GM23338 (cell line): ENCODE data around the gene PITX1. TPM values are rescaled to one million over a fixed set of nuclear protein-coding genes. Genes with fewer than 3 reads are reported as not detected.

ENCODE experiments used
- ATAC-seq: fragments of 200-7000 bp; cut with Tn5 transposase; 3 replicates; pipeline ENCODE4 v1.9.1; 2020
- DNase-seq: peaks from one replicate; pipeline ENCODE4 v3.0.0-alpha.2; 2015; ENCODE audit warnings: low spot score
- H2AFZ ChIP-seq: fragments of 200-600 bp; sonication (generic); 2 replicates; pipeline ENCODE4 v1.8.0; 2016; ENCODE audit warnings: antibody characterized with exemption, mild to moderate bottlenecking, moderate library complexity
- H3F3A ChIP-seq: fragments of 200-600 bp; sonication (generic); replicated peaks from 2 replicates; pipeline ENCODE4 v1.8.0; 2017; ENCODE audit warnings: antibody characterized with exemption, mixed run types, low read depth
- H3K27ac ChIP-seq: fragments of 200-600 bp; sonication (generic); 2 replicates; pipeline ENCODE4 v1.6.1; 2016; ENCODE audit warnings: low read depth
- H3K27me3 ChIP-seq: fragments of 200-600 bp; sonication (generic); 2 replicates; pipeline ENCODE4 v1.8.0; 2016; ENCODE audit warnings: mild to moderate bottlenecking, mixed run types, moderate library complexity; ENCODE audit not compliant: insufficient read depth
- H3K36me3 ChIP-seq: fragments of 200-600 bp; sonication (generic); 2 replicates; pipeline ENCODE4 v1.8.0; 2016; ENCODE audit warnings: mild to moderate bottlenecking; ENCODE audit not compliant: insufficient read depth
- H3K4me1 ChIP-seq: fragments of 200-600 bp; sonication (generic); 2 replicates; pipeline ENCODE4 v1.8.0; 2016; ENCODE audit warnings: mild to moderate bottlenecking, moderate library complexity; ENCODE audit not compliant: insufficient read depth
- H3K4me2 ChIP-seq: fragments of 200-600 bp; sonication (generic); 2 replicates; pipeline ENCODE4 v1.7.1; 2017; ENCODE audit warnings: mixed run types
- H3K4me3 ChIP-seq: fragments of 200-600 bp; sonication (generic); 2 replicates; pipeline ENCODE4 v1.6.1; 2016; ENCODE audit warnings: mixed run types
- H3K79me2 ChIP-seq: fragments of 200-600 bp; sonication (generic); replicated peaks from 2 replicates; pipeline ENCODE4 v1.8.0; 2017; ENCODE audit warnings: mild to moderate bottlenecking; ENCODE audit not compliant: insufficient read depth
- H3K9me2 ChIP-seq: fragments of 200-600 bp; sonication (generic); 2 replicates; pipeline ENCODE4 v1.8.0; 2017; ENCODE audit not compliant: insufficient read depth
- H4K20me1 ChIP-seq: fragments of 200-600 bp; sonication (generic); replicated peaks from 2 replicates; pipeline ENCODE4 v1.8.0; 2017; ENCODE audit warnings: mild to moderate bottlenecking; ENCODE audit not compliant: insufficient read depth
- H3K27ac Mint-ChIP-seq: 2 replicates; pipeline ENCODE4 v1.8.0; 2020; ENCODE audit warnings: inconsistent platforms, mild to moderate bottlenecking, moderate library complexity, mixed read lengths
- H3K27me3 Mint-ChIP-seq: 3 replicates; pipeline ENCODE4 v1.8.0; 2022; ENCODE audit warnings: low read depth, mild to moderate bottlenecking, moderate library complexity, mixed read lengths, inconsistent platforms; ENCODE audit not compliant: insufficient read depth, poor library complexity
- H3K36me3 Mint-ChIP-seq: 3 replicates; pipeline ENCODE4 v1.8.0; 2021; ENCODE audit warnings: low read depth, mild to moderate bottlenecking, inconsistent platforms, moderate library complexity, mixed read lengths
- H3K4me1 Mint-ChIP-seq: 3 replicates; pipeline ENCODE4 v1.8.0; 2020; ENCODE audit warnings: mild to moderate bottlenecking, inconsistent platforms, mixed read lengths
- H3K4me3 Mint-ChIP-seq: 3 replicates; pipeline ENCODE4 v1.8.0; 2021; ENCODE audit warnings: moderate library complexity, mild to moderate bottlenecking, inconsistent platforms, mixed read lengths
- H3K9me3 Mint-ChIP-seq: 3 replicates; pipeline ENCODE4 v1.8.0; 2020; ENCODE audit warnings: moderate library complexity, mild to moderate bottlenecking, inconsistent platforms, mixed read lengths
- CREB1 ChIP-seq: fragments of 250-450 bp; sonication (Bioruptor Pico); IDR thresholded peaks from 2 replicates; pipeline ENCODE4 v1.5.0; 2020; ENCODE audit warnings: low read depth, mild to moderate bottlenecking, moderate library complexity
- NANOG ChIP-seq: IDR thresholded peaks from 2 replicates; pipeline ENCODE4 v1.6.1; 2016; ENCODE audit warnings: antibody characterized with exemption, borderline replicate concordance
- POLR2AphosphoS5 ChIP-seq: IDR thresholded peaks from 2 replicates; pipeline ENCODE4 v1.6.1; 2016; ENCODE audit warnings: antibody characterized with exemption, low read depth
- STAT1 ChIP-seq: IDR thresholded peaks from one replicate; pipeline ENCODE4 v1.6.1; 2016; ENCODE audit warnings: antibody characterized with exemption; ENCODE audit not compliant: unreplicated experiment
- ZNF114 ChIP-seq: fragments of 250-450 bp; sonication (Bioruptor Pico); IDR thresholded peaks from 2 replicates; pipeline ENCODE4 v1.5.0; 2020; ENCODE audit warnings: mild to moderate bottlenecking, moderate library complexity
- polyA plus RNA-seq: library from polyadenylated mRNA; unstranded; fragments of >200 nt; fragmentation: Nextera tagmentation; extraction: Ambion mirVana; gene quantifications from 2 replicates; pipeline ENCODE4 v1.2.1, GENCODE V29; 2016
- total RNA-seq: library from RNA; depleted of rRNA; stranded (reverse); fragments of >200 nt; shearing (Covaris generic); gene quantifications from 2 replicates; pipeline ENCODE4 v1.2.3, GENCODE V29; 2014
- TF ChIP-seq, protein P1 (sequence below): fragments of 250-450 bp; sonication (Bioruptor Pico); IDR thresholded peaks from 2 replicates; pipeline ENCODE4 v1.5.0; 2020; ENCODE audit warnings: mild to moderate bottlenecking, moderate library complexity

The PITX1 gene
- total and polyA plus RNA-seq, 2 experiments from 2014 or later: not detected

DNA sequence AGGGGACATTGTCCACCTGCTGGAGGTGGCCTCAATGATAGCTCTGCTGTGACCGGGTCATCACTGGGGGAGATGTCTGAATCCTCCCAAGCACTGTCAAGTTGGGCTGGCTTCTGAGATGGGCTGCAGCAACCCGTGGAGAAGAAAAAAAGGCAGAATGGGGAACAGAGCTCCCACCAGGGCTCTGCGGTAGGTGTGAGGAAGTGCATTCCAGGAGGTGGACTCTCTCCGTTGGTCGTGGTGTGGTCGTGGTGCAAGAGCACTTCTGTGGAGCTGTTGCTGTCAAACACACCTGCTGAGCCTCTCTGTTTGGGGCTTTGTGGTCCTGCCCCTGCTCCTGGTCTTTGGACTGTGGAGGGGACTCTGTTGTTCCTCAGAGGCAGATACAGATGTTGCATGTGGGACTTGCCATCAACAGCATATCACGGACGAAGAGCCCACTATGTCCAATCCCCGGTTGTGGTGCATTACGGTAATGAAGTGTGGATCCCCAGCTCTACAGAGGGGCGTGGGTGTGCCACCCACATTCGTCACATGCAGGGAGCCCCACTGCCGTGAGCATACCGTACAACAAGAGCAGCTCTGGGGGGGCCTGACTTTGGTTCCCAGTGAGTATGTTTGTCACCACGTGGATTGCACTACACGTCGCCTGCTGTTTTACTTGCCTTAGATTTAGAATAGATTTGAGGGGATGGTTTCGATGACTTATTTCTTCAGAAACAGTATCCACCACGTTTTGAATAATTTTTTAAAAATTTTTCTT is 36.0 kb upstream of the PITX1 start:
- Histone ChIP-seq H3K4me2 (no peak overlapping the region), H3K79me2 (no peaks in the 10 kb centered on the region), H3K4me3 (no peak overlapping the region), H3K36me3 (no peaks in the 10 kb centered on the region), H3K27me3 (0 out of 2 replicates have a peak, but pooled peaks cover 4% of the 10 kb centered on the region), H3K27ac (no peak overlapping the region), H3K9me2 (no peaks in the 10 kb centered on the region), H3F3A (no peaks in the 10 kb centered on the region), H2AFZ (no peak overlapping the region), H3K4me1 (peaks cover 11% of the 10 kb centered on the region; the same call in 1 of the 2 replicates), H4K20me1 (no peaks in the 10 kb centered on the region)
- no peak for TF ChIP-seq CREB1 (CRISPR knock-in tag)
- TF ChIP-seq POLR2AphosphoS5: no peak
- no peak for TF ChIP-seq STAT1
- no peak for TF ChIP-seq NANOG
- no peak for TF ChIP-seq ZNF114
- TF ChIP-seq, protein P1, sequence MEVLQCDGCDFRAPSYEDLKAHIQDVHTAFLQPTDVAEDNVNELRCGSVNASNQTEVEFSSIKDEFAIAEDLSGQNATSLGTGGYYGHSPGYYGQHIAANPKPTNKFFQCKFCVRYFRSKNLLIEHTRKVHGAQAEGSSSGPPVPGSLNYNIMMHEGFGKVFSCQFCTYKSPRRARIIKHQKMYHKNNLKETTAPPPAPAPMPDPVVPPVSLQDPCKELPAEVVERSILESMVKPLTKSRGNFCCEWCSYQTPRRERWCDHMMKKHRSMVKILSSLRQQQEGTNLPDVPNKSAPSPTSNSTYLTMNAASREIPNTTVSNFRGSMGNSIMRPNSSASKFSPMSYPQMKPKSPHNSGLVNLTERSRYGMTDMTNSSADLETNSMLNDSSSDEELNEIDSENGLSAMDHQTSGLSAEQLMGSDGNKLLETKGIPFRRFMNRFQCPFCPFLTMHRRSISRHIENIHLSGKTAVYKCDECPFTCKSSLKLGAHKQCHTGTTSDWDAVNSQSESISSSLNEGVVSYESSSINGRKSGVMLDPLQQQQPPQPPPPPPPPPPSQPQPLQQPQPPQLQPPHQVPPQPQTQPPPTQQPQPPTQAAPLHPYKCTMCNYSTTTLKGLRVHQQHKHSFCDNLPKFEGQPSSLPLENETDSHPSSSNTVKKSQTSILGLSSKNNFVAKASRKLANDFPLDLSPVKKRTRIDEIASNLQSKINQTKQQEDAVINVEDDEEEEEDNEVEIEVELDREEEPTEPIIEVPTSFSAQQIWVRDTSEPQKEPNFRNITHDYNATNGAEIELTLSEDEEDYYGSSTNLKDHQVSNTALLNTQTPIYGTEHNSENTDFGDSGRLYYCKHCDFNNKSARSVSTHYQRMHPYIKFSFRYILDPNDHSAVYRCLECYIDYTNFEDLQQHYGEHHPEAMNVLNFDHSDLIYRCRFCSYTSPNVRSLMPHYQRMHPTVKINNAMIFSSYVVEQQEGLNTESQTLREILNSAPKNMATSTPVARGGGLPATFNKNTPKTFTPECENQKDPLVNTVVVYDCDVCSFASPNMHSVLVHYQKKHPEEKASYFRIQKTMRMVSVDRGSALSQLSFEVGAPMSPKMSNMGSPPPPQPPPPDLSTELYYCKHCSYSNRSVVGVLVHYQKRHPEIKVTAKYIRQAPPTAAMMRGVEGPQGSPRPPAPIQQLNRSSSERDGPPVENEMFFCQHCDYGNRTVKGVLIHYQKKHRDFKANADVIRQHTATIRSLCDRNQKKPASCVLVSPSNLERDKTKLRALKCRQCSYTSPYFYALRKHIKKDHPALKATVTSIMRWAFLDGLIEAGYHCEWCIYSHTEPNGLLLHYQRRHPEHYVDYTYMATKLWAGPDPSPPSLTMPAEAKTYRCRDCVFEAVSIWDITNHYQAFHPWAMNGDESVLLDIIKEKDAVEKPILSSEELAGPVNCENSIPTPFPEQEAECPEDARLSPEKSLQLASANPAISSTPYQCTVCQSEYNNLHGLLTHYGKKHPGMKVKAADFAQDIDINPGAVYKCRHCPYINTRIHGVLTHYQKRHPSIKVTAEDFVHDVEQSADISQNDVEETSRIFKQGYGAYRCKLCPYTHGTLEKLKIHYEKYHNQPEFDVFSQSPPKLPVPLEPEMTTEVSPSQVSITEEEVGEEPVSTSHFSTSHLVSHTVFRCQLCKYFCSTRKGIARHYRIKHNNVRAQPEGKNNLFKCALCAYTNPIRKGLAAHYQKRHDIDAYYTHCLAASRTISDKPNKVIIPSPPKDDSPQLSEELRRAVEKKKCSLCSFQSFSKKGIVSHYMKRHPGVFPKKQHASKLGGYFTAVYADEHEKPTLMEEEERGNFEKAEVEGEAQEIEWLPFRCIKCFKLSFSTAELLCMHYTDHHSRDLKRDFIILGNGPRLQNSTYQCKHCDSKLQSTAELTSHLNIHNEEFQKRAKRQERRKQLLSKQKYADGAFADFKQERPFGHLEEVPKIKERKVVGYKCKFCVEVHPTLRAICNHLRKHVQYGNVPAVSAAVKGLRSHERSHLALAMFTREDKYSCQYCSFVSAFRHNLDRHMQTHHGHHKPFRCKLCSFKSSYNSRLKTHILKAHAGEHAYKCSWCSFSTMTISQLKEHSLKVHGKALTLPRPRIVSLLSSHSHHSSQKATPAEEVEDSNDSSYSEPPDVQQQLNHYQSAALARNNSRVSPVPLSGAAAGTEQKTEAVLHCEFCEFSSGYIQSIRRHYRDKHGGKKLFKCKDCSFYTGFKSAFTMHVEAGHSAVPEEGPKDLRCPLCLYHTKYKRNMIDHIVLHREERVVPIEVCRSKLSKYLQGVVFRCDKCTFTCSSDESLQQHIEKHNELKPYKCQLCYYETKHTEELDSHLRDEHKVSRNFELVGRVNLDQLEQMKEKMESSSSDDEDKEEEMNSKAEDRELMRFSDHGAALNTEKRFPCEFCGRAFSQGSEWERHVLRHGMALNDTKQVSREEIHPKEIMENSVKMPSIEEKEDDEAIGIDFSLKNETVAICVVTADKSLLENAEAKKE (CRISPR knock-in tag): no peak
- H3K4me1 Mint-ChIP-seq: peaks cover 25% of the 10 kb centered on the region
- DNase-seq: no peak
- H3K27ac Mint-ChIP-seq: no peak overlapping the region
- no peak for ATAC-seq
- no peaks in the 10 kb centered on the region for H3K36me3 Mint-ChIP-seq
- H3K27me3 Mint-ChIP-seq: peaks cover 33% of the 10 kb centered on the region
- H3K9me3 Mint-ChIP-seq: no peaks in the 10 kb centered on the region
- H3K4me3 Mint-ChIP-seq: no peak overlapping the region; the same call in 2 of the 3 replicates
